H9 (cell line): ENCODE results near the gene CORO1C. TPM values are rescaled to one million over a fixed set of nuclear protein-coding genes. Genes with fewer than 3 reads are reported as not detected.

ENCODE experiments used
- DNase-seq: peaks from one replicate; pipeline ENCODE4 v3.0.0-alpha.2; 2017
- H2AFZ ChIP-seq: one replicate; pipeline ENCODE4 v1.6.1; 2013; ENCODE audit warnings: mild to moderate bottlenecking, low read length, control low read depth, moderate library complexity
- H2AK5ac ChIP-seq: 2 replicates; pipeline ENCODE4 v1.6.1; 2013; ENCODE audit warnings: low read length, control low read depth, mixed read lengths; ENCODE audit not compliant: insufficient read length
- H2BK120ac ChIP-seq: one replicate; pipeline ENCODE4 v1.6.1; 2013; ENCODE audit warnings: low read depth, mild to moderate bottlenecking, low read length, control low read depth, inconsistent platforms; ENCODE audit not compliant: poor library complexity, severe bottlenecking
- H2BK12ac ChIP-seq: 2 replicates; pipeline ENCODE4 v1.6.1; 2013; ENCODE audit warnings: low read length, control low read depth, mixed read lengths, low read depth; ENCODE audit not compliant: insufficient read length
- H2BK15ac ChIP-seq: 2 replicates; pipeline ENCODE4 v1.6.1; 2013; ENCODE audit warnings: low read depth, low read length, control low read depth
- H2BK20ac ChIP-seq: one replicate; pipeline ENCODE4 v1.6.1; 2013; ENCODE audit warnings: low read depth, mild to moderate bottlenecking, low read length, control low read depth, inconsistent platforms; ENCODE audit not compliant: poor library complexity, severe bottlenecking
- H2BK5ac ChIP-seq: 2 replicates; pipeline ENCODE4 v1.6.1; 2013; ENCODE audit warnings: low read length, control low read depth, mixed read lengths; ENCODE audit not compliant: insufficient read length
- H3K14ac ChIP-seq: 2 replicates; pipeline ENCODE4 v1.6.1; 2013; ENCODE audit warnings: low read length, control low read depth; ENCODE audit not compliant: insufficient read depth
- H3K18ac ChIP-seq: 2 replicates; pipeline ENCODE4 v1.6.1; 2013; ENCODE audit warnings: low read depth, mild to moderate bottlenecking, mixed read lengths, low read length, control low read depth; ENCODE audit not compliant: insufficient read length
- H3K23ac ChIP-seq: 2 replicates; pipeline ENCODE4 v1.6.1; 2013; ENCODE audit warnings: low read length, control low read depth, mixed read lengths, low read depth; ENCODE audit not compliant: insufficient read length
- H3K23me2 ChIP-seq: 2 replicates; pipeline ENCODE4 v1.6.1; 2013; ENCODE audit warnings: low read depth, mild to moderate bottlenecking, mixed read lengths, low read length, control low read depth; ENCODE audit not compliant: insufficient read length, poor library complexity, severe bottlenecking
- H3K27ac ChIP-seq: 2 replicates; pipeline ENCODE4 v1.5.1; 2013; ENCODE audit warnings: low read length, control low read depth, mixed read lengths, low read depth; ENCODE audit not compliant: insufficient read length
- H3K27me3 ChIP-seq: 2 replicates; pipeline ENCODE4 v1.6.1; 2013; ENCODE audit warnings: low read length, control low read depth, inconsistent platforms; ENCODE audit not compliant: insufficient read depth
- H3K4ac ChIP-seq: 2 replicates; pipeline ENCODE4 v1.6.1; 2013; ENCODE audit warnings: low read depth, mild to moderate bottlenecking, control low read depth, inconsistent platforms, low read length, moderate library complexity
- H3K4me1 ChIP-seq: 2 replicates; pipeline ENCODE4 v1.6.1; 2013; ENCODE audit warnings: low read length, control low read depth, inconsistent platforms; ENCODE audit not compliant: insufficient read depth
- H3K4me2 ChIP-seq: 2 replicates; pipeline ENCODE4 v1.6.1; 2013; ENCODE audit warnings: low read length, control low read depth, mixed read lengths; ENCODE audit not compliant: insufficient read length, insufficient read depth
- H3K56ac ChIP-seq: 2 replicates; pipeline ENCODE4 v1.6.1; 2013; ENCODE audit warnings: low read depth, mild to moderate bottlenecking, mixed read lengths, low read length, control low read depth; ENCODE audit not compliant: insufficient read length
- H3K79me1 ChIP-seq: 2 replicates; pipeline ENCODE4 v1.6.1; 2013; ENCODE audit warnings: low read depth, mild to moderate bottlenecking, moderate library complexity, low read length, control low read depth, inconsistent platforms; ENCODE audit not compliant: insufficient read depth, poor library complexity, severe bottlenecking
- H3K79me2 ChIP-seq: 2 replicates; pipeline ENCODE4 v1.6.1; 2013; ENCODE audit warnings: low read length, control low read depth, inconsistent platforms; ENCODE audit not compliant: insufficient read depth
- H3K9ac ChIP-seq: 2 replicates; pipeline ENCODE4 v1.6.1; 2013; ENCODE audit warnings: low read length, control low read depth, mixed read lengths; ENCODE audit not compliant: insufficient read length; ENCODE audit errors: extremely low read depth
- H3K9me3 ChIP-seq: one replicate; pipeline ENCODE4 v1.6.1; 2013; ENCODE audit warnings: low read depth, low read length, inconsistent platforms; ENCODE audit not compliant: control insufficient read depth
- H3T11ph ChIP-seq: one replicate; pipeline ENCODE4 v1.6.1; 2013; ENCODE audit warnings: mild to moderate bottlenecking, low read length, control low read depth, inconsistent platforms
- H4K20me1 ChIP-seq: one replicate; pipeline ENCODE4 v1.6.1; 2013; ENCODE audit not compliant: control insufficient read depth, insufficient read length, insufficient read depth
- H4K5ac ChIP-seq: 2 replicates; pipeline ENCODE4 v1.6.1; 2013; ENCODE audit warnings: low read depth, mild to moderate bottlenecking, mixed read lengths, low read length, control low read depth; ENCODE audit not compliant: insufficient read length
- H4K8ac ChIP-seq: replicated peaks from 2 replicates; pipeline ENCODE4 v1.6.1; 2013; ENCODE audit warnings: low read length, control low read depth, mixed read lengths, low read depth; ENCODE audit not compliant: insufficient read length
- H4K91ac ChIP-seq: 2 replicates; pipeline ENCODE4 v1.6.1; 2013; ENCODE audit warnings: low read depth, mild to moderate bottlenecking, moderate library complexity, mixed read lengths, low read length, control low read depth; ENCODE audit not compliant: insufficient read length
- H3K27ac Mint-ChIP-seq, 3 experiments: 2 replicates in 2 of 3; 3 replicates in 1 of 3; pipeline ENCODE4 v1.8.0; 2020 to 2021; ENCODE audit warnings: mixed read lengths in 3 of 3, mild to moderate bottlenecking in 1 of 3, moderate library complexity in 1 of 3
- H3K27me3 Mint-ChIP-seq: 2 replicates; pipeline ENCODE4 v1.8.0; 2021; ENCODE audit warnings: low read depth, mild to moderate bottlenecking, moderate library complexity, mixed read lengths
- H3K36me3 Mint-ChIP-seq, 3 experiments: 2 replicates in 2 of 3; 3 replicates in 1 of 3; pipeline ENCODE4 v1.8.0; 2020 to 2021; ENCODE audit warnings: low read depth in 3 of 3, mixed read lengths in 3 of 3; ENCODE audit not compliant: insufficient read depth in 1 of 3
- H3K4me1 Mint-ChIP-seq, 2 experiments: 2 replicates each; pipeline ENCODE4 v1.8.0; 2020; ENCODE audit warnings: mixed read lengths in 2 of 2
- H3K4me3 Mint-ChIP-seq, 2 experiments: 2 replicates in 1 of 2; 3 replicates in 1 of 2; pipeline ENCODE4 v1.8.0; 2020 to 2021; ENCODE audit warnings: mild to moderate bottlenecking in 2 of 2, mixed read lengths in 2 of 2, moderate library complexity in 1 of 2
- H3K9me3 Mint-ChIP-seq, 2 experiments: 2 replicates in 1 of 2; 3 replicates in 1 of 2; pipeline ENCODE4 v1.8.0; 2020; ENCODE audit warnings: mild to moderate bottlenecking in 2 of 2, mixed read lengths in 2 of 2, moderate library complexity in 1 of 2
- CTCF ChIP-seq: fragments of 200-600 bp; sonication (generic); conservative IDR thresholded peaks from 3 replicates; pipeline ENCODE4 v1.8.0; 2021; ENCODE audit warnings: antibody characterized with exemption, mild to moderate bottlenecking
- WGBS: extraction: QIAGEN DNeasy Blood & Tissue Kit; methylation state at CpG from one replicate; pipeline ENCODE4 v1.1.7; 2013; ENCODE audit warnings: missing lambda C conversion rate, low lambda C conversion rate, mixed read lengths; ENCODE audit not compliant: insufficient read length; ENCODE audit errors: extremely low coverage; 5-methylcytosine and 5-hydroxymethylcytosine counted together
- total RNA-seq: library from RNA; stranded (reverse); gene quantifications from 2 replicates; pipeline ENCODE4 v1.2.1, GENCODE V29; 2021

Gene CORO1C
- total RNA-seq, 1 experiment from 2014 or later, result 154 TPM

GRCh38 chr12:108747563-108747962, 16.2 kb upstream of the CORO1C start:
- H3K27ac ChIP-seq, result no peak overlapping the region
- no peak overlapping the region for H3T11ph ChIP-seq
- H3K9ac ChIP-seq, result no peak overlapping the region
- H3K79me2 ChIP-seq, result no peaks in the 10 kb centered on the region
- H3K27me3 ChIP-seq, result no peaks in the 10 kb centered on the region
- H2BK120ac ChIP-seq, result no peak overlapping the region
- no peak overlapping the region for H2BK5ac ChIP-seq
- TF ChIP-seq CTCF, result no peak
- no peaks in the 10 kb centered on the region for H4K20me1 ChIP-seq
- no peak overlapping the region for H2BK12ac ChIP-seq
- H3K18ac ChIP-seq, result no peak overlapping the region
- H2BK15ac ChIP-seq, result no peak overlapping the region
- H3K4me2 ChIP-seq, result no peak overlapping the region
- H3K79me1 ChIP-seq, result no peaks in the 10 kb centered on the region
- no peak overlapping the region for H2BK20ac ChIP-seq
- H3K4me1 ChIP-seq, result no peaks in the 10 kb centered on the region
- H4K5ac ChIP-seq, result no peak overlapping the region
- no peak overlapping the region for H4K8ac ChIP-seq
- no peak overlapping the region for H4K91ac ChIP-seq
- Mint-ChIP-seq H3K4me3 (no peak overlapping the region), H3K36me3 (no peaks in the 10 kb centered on the region), H3K27ac (no peak overlapping the region), H3K9me3 (peaks cover 0 to 3% of the 10 kb centered on the region in 2 experiments; a peak in 2 of 5 replicates), H3K27me3 (no peaks in the 10 kb centered on the region), H3K4me1 (no peaks in the 10 kb centered on the region)
- H3K9me3 ChIP-seq, result no peaks in the 10 kb centered on the region
- no peak overlapping the region for H3K4ac ChIP-seq
- no peak overlapping the region for H3K14ac ChIP-seq
- DNase-seq, result no peak
- no peak overlapping the region for H3K23ac ChIP-seq
- H2AK5ac ChIP-seq, result no peak overlapping the region
- no peaks in the 10 kb centered on the region for H3K23me2 ChIP-seq
- no CpG with 5 or more reads among the region's 3 CpGs for WGBS
- no peak overlapping the region for H3K56ac ChIP-seq
- no peak overlapping the region for H2AFZ ChIP-seq
